IMR-90 (cell line): Measurements from ENCODE around the gene COX17. TPM values are rescaled to one million over a fixed set of nuclear protein-coding genes. Genes with fewer than 3 reads are reported as not detected.

Experiments used
- ATAC-seq: fragments of 200-7000 bp; cut with Tn5 transposase; 2 replicates; pipeline ENCODE4 v1.9.1; 2020; ENCODE audit warnings: low read depth, mild to moderate bottlenecking, moderate library complexity
- BruUV-seq: library from RNA; stranded (reverse); fragments of 400-500 nt; replicated peaks from 2 replicates; lab custom pipeline; 2021; lab: Mats Ljungman, UMichigan
- CTCF ChIA-PET: fragments of 300-600 bp; formaldehyde crosslinking; extraction: SDS; loops from one replicate; lab custom pipeline; 2021; ENCODE audit warnings: antibody characterized with exemption; lab: Yijun Ruan, JAX
- POLR2A ChIA-PET: fragments of 300-600 bp; sonication (Branson Sonifier 250); formaldehyde crosslinking; loops from one replicate; lab custom pipeline; 2022; ENCODE audit warnings: antibody characterized with exemption; ENCODE audit not compliant: unreplicated experiment; lab: Charles Lee
- DNase-seq: peaks from one replicate; pipeline ENCODE4 v3.0.0; 2013
- H2AFZ ChIP-seq: replicated peaks from 2 replicates; pipeline ENCODE3; 2013; ENCODE audit warnings: low read length, mild to moderate bottlenecking; ENCODE audit not compliant: poor library complexity
- H2AK5ac ChIP-seq: 2 replicates; pipeline ENCODE4 v1.6.1; 2013; ENCODE audit warnings: low read depth, low read length, inconsistent platforms
- H2AK9ac ChIP-seq: replicated peaks from 2 replicates; pipeline ENCODE3; 2013; ENCODE audit warnings: mild to moderate bottlenecking, low read depth, low read length, moderate library complexity; ENCODE audit not compliant: poor library complexity
- H2BK120ac ChIP-seq: 2 replicates; pipeline ENCODE4 v1.6.1; 2013; ENCODE audit warnings: low read depth, low read length, inconsistent platforms
- H2BK15ac ChIP-seq: 3 replicates; pipeline ENCODE4 v1.6.1; 2013; ENCODE audit warnings: low read depth, low read length, inconsistent platforms
- H2BK20ac ChIP-seq: 2 replicates; pipeline ENCODE4 v1.6.1; 2013; ENCODE audit warnings: low read depth, mild to moderate bottlenecking, inconsistent platforms, low read length, moderate library complexity
- H2BK5ac ChIP-seq: 2 replicates; pipeline ENCODE4 v1.6.1; 2013; ENCODE audit warnings: mild to moderate bottlenecking, low read depth, low read length, inconsistent platforms; ENCODE audit not compliant: poor library complexity, severe bottlenecking
- H3K14ac ChIP-seq: replicated peaks from 2 replicates; pipeline ENCODE4 v1.6.1; 2013; ENCODE audit warnings: low read depth, low read length, inconsistent platforms
- H3K18ac ChIP-seq: 2 replicates; pipeline ENCODE4 v1.6.1; 2013; ENCODE audit warnings: low read depth, low read length, control low read depth
- H3K23ac ChIP-seq: 2 replicates; pipeline ENCODE4 v1.6.1; 2013; ENCODE audit warnings: low read depth, low read length, inconsistent platforms
- H3K27ac ChIP-seq: 2 replicates; pipeline ENCODE4 v1.5.1; 2013; ENCODE audit warnings: mild to moderate bottlenecking, control low read depth, low read length; ENCODE audit not compliant: insufficient read depth
- H3K27me3 ChIP-seq: 2 replicates; pipeline ENCODE4 v1.6.1; 2013; ENCODE audit warnings: low read length; ENCODE audit not compliant: control insufficient read depth, insufficient read depth
- H3K36me3 ChIP-seq: 2 replicates; pipeline ENCODE4 v1.6.1; 2013; ENCODE audit warnings: low read length, mixed read lengths; ENCODE audit not compliant: control insufficient read depth, insufficient read depth
- H3K4ac ChIP-seq: 2 replicates; pipeline ENCODE4 v1.6.1; 2013; ENCODE audit warnings: low read depth, low read length, inconsistent platforms
- H3K4me1 ChIP-seq: 2 replicates; pipeline ENCODE4 v1.6.1; 2013; ENCODE audit warnings: low read length, mixed read lengths; ENCODE audit not compliant: control insufficient read depth, insufficient read depth
- H3K4me2 ChIP-seq: 2 replicates; pipeline ENCODE4 v1.6.1; 2013; ENCODE audit warnings: low read depth, mild to moderate bottlenecking, control low read depth, low read length, moderate library complexity
- H3K4me3 ChIP-seq: 2 replicates; pipeline ENCODE4 v1.5.1; 2013; ENCODE audit warnings: low read depth, mild to moderate bottlenecking, control low read depth, low read length, moderate library complexity; ENCODE audit not compliant: insufficient read depth
- H3K56ac ChIP-seq: 2 replicates; pipeline ENCODE4 v1.6.1; 2013; ENCODE audit warnings: low read length, inconsistent platforms; ENCODE audit not compliant: insufficient read depth; ENCODE audit errors: extremely low read depth
- H3K79me1 ChIP-seq, 2 experiments: 2 replicates each; pipeline ENCODE4 v1.6.1; 2013; ENCODE audit warnings: low read length in 2 of 2, inconsistent platforms in 1 of 2, low read depth in 1 of 2
- H3K9ac ChIP-seq: 2 replicates; pipeline ENCODE4 v1.6.1; 2013; ENCODE audit warnings: low read depth, low read length, control low read depth
- H3K9me1 ChIP-seq: 2 replicates; pipeline ENCODE4 v1.6.1; 2013; ENCODE audit warnings: low read length, inconsistent platforms; ENCODE audit not compliant: insufficient read depth
- H3K9me3 ChIP-seq: 2 replicates; pipeline ENCODE4 v1.6.1; 2013; ENCODE audit warnings: low read length; ENCODE audit not compliant: control insufficient read depth, insufficient read depth
- H4K20me1 ChIP-seq: 2 replicates; pipeline ENCODE4 v1.6.1; 2013; ENCODE audit warnings: low read length, inconsistent platforms; ENCODE audit not compliant: insufficient read depth
- H4K5ac ChIP-seq: 2 replicates; pipeline ENCODE4 v1.6.1; 2013; ENCODE audit warnings: mild to moderate bottlenecking, low read depth, low read length, control low read depth
- H4K8ac ChIP-seq, 2 experiments: 2 replicates each; pipeline ENCODE4 v1.6.1; 2013; ENCODE audit warnings: low read depth in 2 of 2, low read length in 2 of 2, control low read depth in 1 of 2, inconsistent platforms in 1 of 2
- H4K91ac ChIP-seq: 2 replicates; pipeline ENCODE4 v1.6.1; 2013; ENCODE audit warnings: low read depth, low read length, inconsistent platforms; ENCODE audit not compliant: insufficient read depth
- BHLHE40 ChIP-seq: fragments of 150-350 bp; IDR thresholded peaks from 2 replicates; pipeline ENCODE4 v1.6.1; 2016; ENCODE audit warnings: mild to moderate bottlenecking, low read depth, low read length
- CEBPB ChIP-seq: IDR thresholded peaks from 2 replicates; pipeline ENCODE4 v1.6.1; 2012; ENCODE audit warnings: low read depth, low read length, improper control_type of control experiment
- CHD1 ChIP-seq: IDR thresholded peaks from 2 replicates; pipeline ENCODE4 v1.6.1; 2012; ENCODE audit warnings: low read depth, low read length, improper control_type of control experiment
- CTCF ChIP-seq: conservative IDR thresholded peaks from 2 replicates; pipeline ENCODE4 v1.5.1; 2012; ENCODE audit warnings: mild to moderate bottlenecking, low read depth, low read length, improper control_type of control experiment
- ELK1 ChIP-seq: fragments of 150-350 bp; IDR thresholded peaks from 2 replicates; pipeline ENCODE4 v1.6.1; 2016; ENCODE audit warnings: low read depth, mild to moderate bottlenecking, low read length, moderate library complexity, borderline replicate concordance
- FOS ChIP-seq: fragments of 150-350 bp; IDR thresholded peaks from 2 replicates; pipeline ENCODE4 v1.6.1; 2016; ENCODE audit warnings: low read depth, low read length
- MAFK ChIP-seq: IDR thresholded peaks from 2 replicates; pipeline ENCODE4 v1.6.1; 2012; ENCODE audit warnings: low read depth, low read length, improper control_type of control experiment
- MAZ ChIP-seq: IDR thresholded peaks from 2 replicates; pipeline ENCODE4 v1.6.1; 2012; ENCODE audit warnings: low read depth, mild to moderate bottlenecking, low read length, improper control_type of control experiment, moderate library complexity, borderline replicate concordance
- MXI1 ChIP-seq: IDR thresholded peaks from 2 replicates; pipeline ENCODE4 v1.6.1; 2012; ENCODE audit warnings: low read depth, mild to moderate bottlenecking, low read length, moderate library complexity, borderline replicate concordance
- POLR2A ChIP-seq: IDR thresholded peaks from 2 replicates; pipeline ENCODE4 v1.6.1; 2012; ENCODE audit warnings: mild to moderate bottlenecking, low read depth, low read length
- RAD21 ChIP-seq: IDR thresholded peaks from 2 replicates; pipeline ENCODE4 v1.6.1; 2012; ENCODE audit warnings: low read length, improper control_type of control experiment
- RCOR1 ChIP-seq: IDR thresholded peaks from 2 replicates; pipeline ENCODE4 v1.6.1; 2012; ENCODE audit warnings: mild to moderate bottlenecking, low read length, improper control_type of control experiment; ENCODE audit not compliant: insufficient replicate concordance
- RFX5 ChIP-seq: IDR thresholded peaks from 2 replicates; pipeline ENCODE4 v1.8.0; 2012; ENCODE audit warnings: low read depth, mild to moderate bottlenecking, low read length, moderate library complexity
- SMC3 ChIP-seq: fragments of 150-350 bp; IDR thresholded peaks from 2 replicates; pipeline ENCODE4 v1.6.1; 2016; ENCODE audit warnings: low read depth, mild to moderate bottlenecking, antibody characterized with exemption, low read length, moderate library complexity
- USF2 ChIP-seq: fragments of 150-350 bp; IDR thresholded peaks from 2 replicates; pipeline ENCODE4 v1.6.1; 2017; ENCODE audit warnings: mild to moderate bottlenecking, antibody characterized with exemption, low read length, low read depth
- WGBS, 2 experiments: methylation state at CpG; one replicate each; pipeline versions ENCODE4 v1.1.5 to v1.1.7; 2013; ENCODE audit warnings: missing lambda C conversion rate in 2 of 2; ENCODE audit not compliant: insufficient read length in 1 of 2; ENCODE audit errors: extremely low coverage in 2 of 2; 5-methylcytosine and 5-hydroxymethylcytosine counted together
- dilution Hi-C: fragments of 300-500 bp; cut with HindIII; formaldehyde crosslinking; loops from one replicate; pipeline ENCODE4 v1.14.3; 2018; ENCODE audit warnings: low sequenced_read_pairs; ENCODE audit not compliant: unreplicated experiment
- in situ Hi-C: fragments of 300-500 bp; cut with MboI; formaldehyde crosslinking; loops from 3 replicates; pipeline ENCODE4 v1.14.3; 2019; ENCODE audit warnings: low sequenced_read_pairs, inconsistent platforms, mixed read lengths
- intact Hi-C: fragments of 100-400 bp; cut with micrococcal nuclease; formaldehyde crosslinking; loops from 2 replicates; pipeline ENCODE4 v1.10.0; 2022
- polyA plus RNA-seq, 3 experiments: library from polyadenylated mRNA; depleted of rRNA; stranded (reverse); fragments of >200 nt; gene quantifications; 2 replicates each; pipeline ENCODE4 v1.2.3, GENCODE V29; 2012; ENCODE audit warnings: low replicate concordance in 1 of 3
- total RNA-seq: library from RNA; depleted of rRNA; stranded (reverse); fragments of >200 nt; gene quantifications from 2 replicates; pipeline ENCODE4 v1.2.3, GENCODE V29; 2012

COX17 gene
- total and polyA plus RNA-seq, 2 of the 4 experiments (the other 2 are of a cell fraction), result 2.0 to 24.5 TPM

- peaks cover 6% of the 10 kb centered on the region for H3K36me3 ChIP-seq
- H2BK15ac ChIP-seq, result no peak overlapping the region
- no peak for ATAC-seq
- H4K5ac ChIP-seq, result no peak overlapping the region
- H2BK5ac ChIP-seq, result no peak overlapping the region
- H3K4me1 ChIP-seq, result no peaks in the 10 kb centered on the region
- intact Hi-C loops, result no loop called here
- no peak overlapping the region for H4K91ac ChIP-seq
- dilution Hi-C loops, result no loop called here
- no peak overlapping the region for H3K18ac ChIP-seq
- H3K27ac ChIP-seq, result no peak overlapping the region
- no CpG with 5 or more reads among the region's 5 CpGs for WGBS, 2 experiments
- no peak overlapping the region for H2AFZ ChIP-seq
- no peak overlapping the region for H3K4me2 ChIP-seq
- no peak for DNase-seq
- no peak overlapping the region for H3K56ac ChIP-seq
- peaks cover 4% of the 10 kb centered on the region; the same call in 1 of the 2 replicates for H3K9me1 ChIP-seq
- no peak overlapping the region for H2BK120ac ChIP-seq
- H3K23ac ChIP-seq, result no peak overlapping the region
- no peak overlapping the region for H2AK9ac ChIP-seq
- no peak overlapping the region for H2BK20ac ChIP-seq
- no peak overlapping the region for H4K8ac ChIP-seq
- H3K9me3 ChIP-seq, result no peaks in the 10 kb centered on the region
- H2AK5ac ChIP-seq, result no peak overlapping the region
- no peak overlapping the region for H3K4me3 ChIP-seq
- no peaks in the 10 kb centered on the region for H4K20me1 ChIP-seq
- no peak overlapping the region for H3K4ac ChIP-seq
- H3K27me3 ChIP-seq, result no peaks in the 10 kb centered on the region
- H3K14ac ChIP-seq, result no peak overlapping the region; the same call in 1 of the 2 replicates
- H3K9ac ChIP-seq, result no peak overlapping the region
- BruUV-seq, result no TSS peak
- POLR2A ChIA-PET, result no interaction called here
- H3K79me1 ChIP-seq, result peaks cover 9 to 15% of the 10 kb centered on the region in 2 experiments
- CTCF ChIA-PET, result interaction anchor here (1.4 kb wide), 1 partner anchor 15 kb away, joined by 3 read pairs; no protein-coding TSS in a partner anchor
- in situ Hi-C loops, result loop anchor here (25.0 kb wide), 4 partner anchors 163 to 788 kb away; partner anchors contain the start of genes ARHGAP31 and TEX55
- TF ChIP-seq FOS (no peak), RCOR1 (no peak), RAD21 (no peak), CHD1 (no peak), POLR2A (no peak), SMC3 (no peak), MXI1 (no peak), MAZ (no peak), ELK1 (no peak), BHLHE40 (no peak), MAFK (no peak), RFX5 (no peak), CEBPB (no peak), CTCF (no peak), USF2 (no peak)
Observed at GRCh38 chr3:119675188-119675874, 1.9 kb downstream of the COX17 start.
